ENCODE measurements around the gene SH3RF3.

GRCh38 chr2:109154226-109154625, 25.2 kb downstream of the SH3RF3 start:
- TF ChIP-seq CTCF (IDR thresholded peaks at IDR 0.05) (no peak), EZH2 (IDR thresholded peaks at IDR 0.05) (no peak)
